Measurements from ENCODE around the gene RNU6-1.

DNA sequence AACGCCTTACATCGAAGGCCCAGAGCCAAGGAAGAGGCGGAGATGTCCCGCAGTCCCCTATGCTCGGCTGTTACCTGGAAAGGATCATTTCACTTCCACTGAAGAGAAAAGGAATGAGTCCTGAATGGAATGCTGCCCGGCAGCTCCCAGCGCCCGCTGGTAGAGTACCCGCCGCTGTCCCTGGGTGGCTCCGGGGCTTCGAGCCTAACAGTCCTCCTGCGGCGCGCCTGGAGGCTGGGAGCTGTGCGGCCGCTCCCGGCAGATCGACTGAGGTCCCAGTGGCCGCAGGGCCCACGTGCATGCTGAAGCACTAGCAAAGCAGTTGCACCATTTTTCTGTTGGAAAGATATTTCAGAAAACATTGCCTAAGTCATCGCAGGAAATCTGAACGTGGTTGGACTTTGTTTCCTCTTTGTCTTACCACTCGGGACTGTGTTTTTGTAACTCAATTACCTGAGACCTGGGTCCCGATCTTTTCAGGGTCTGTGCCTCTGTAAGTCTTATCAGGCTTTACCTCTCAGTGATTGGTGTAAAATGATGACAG is 984 bp downstream of the RNU6-1 start:
- no peak for TF ChIP-seq POLR2AphosphoS5 (IDR thresholded peaks at IDR 0.05; ENCODE audit: low read depth, low read length)
- TF ChIP-seq, protein P1, sequence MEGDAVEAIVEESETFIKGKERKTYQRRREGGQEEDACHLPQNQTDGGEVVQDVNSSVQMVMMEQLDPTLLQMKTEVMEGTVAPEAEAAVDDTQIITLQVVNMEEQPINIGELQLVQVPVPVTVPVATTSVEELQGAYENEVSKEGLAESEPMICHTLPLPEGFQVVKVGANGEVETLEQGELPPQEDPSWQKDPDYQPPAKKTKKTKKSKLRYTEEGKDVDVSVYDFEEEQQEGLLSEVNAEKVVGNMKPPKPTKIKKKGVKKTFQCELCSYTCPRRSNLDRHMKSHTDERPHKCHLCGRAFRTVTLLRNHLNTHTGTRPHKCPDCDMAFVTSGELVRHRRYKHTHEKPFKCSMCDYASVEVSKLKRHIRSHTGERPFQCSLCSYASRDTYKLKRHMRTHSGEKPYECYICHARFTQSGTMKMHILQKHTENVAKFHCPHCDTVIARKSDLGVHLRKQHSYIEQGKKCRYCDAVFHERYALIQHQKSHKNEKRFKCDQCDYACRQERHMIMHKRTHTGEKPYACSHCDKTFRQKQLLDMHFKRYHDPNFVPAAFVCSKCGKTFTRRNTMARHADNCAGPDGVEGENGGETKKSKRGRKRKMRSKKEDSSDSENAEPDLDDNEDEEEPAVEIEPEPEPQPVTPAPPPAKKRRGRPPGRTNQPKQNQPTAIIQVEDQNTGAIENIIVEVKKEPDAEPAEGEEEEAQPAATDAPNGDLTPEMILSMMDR (IDR thresholded peaks at IDR 0.05), result no peak
